ENCODE results near the gene ROPN1L.
"Not testable (repeated sequence)": the region's sequence is repeated elsewhere in the genome, so short reads cannot be mapped to it uniquely, and the experiment has no call there.

Gene ROPN1L

GRCh38 chr5:10513501-10514442, 72.1 kb downstream of the ROPN1L start:
- H3K27ac ChIP-seq: no peak overlapping the region
- TF ChIP-seq ZFX (IDR thresholded peaks at IDR 0.05) (no peak), CTCF (conservative IDR thresholded peaks at IDR 0.05) (no peak)

- H3K27ac ChIP-seq: not testable (repeated sequence)
Observed at GRCh38 chr5:10514572-10514971, 72.9 kb downstream of the ROPN1L start.
